Astrocyte of the cerebellum (primary cell): ENCODE results near the gene AGBL4.

Source experiments
- DNase-seq: peaks from one replicate; pipeline ENCODE4 v3.0.0-alpha.2; 2011; ENCODE audit warnings: low read depth
- H3K4me3 ChIP-seq: 2 replicates; pipeline ENCODE4 v1.5.1; 2011; ENCODE audit warnings: mild to moderate bottlenecking, low read depth, low read length, moderate library complexity
- in situ Hi-C: cut with HindIII; loops from 2 replicates; pipeline ENCODE4 v1.10.0; 2017; ENCODE audit warnings: low sequenced_read_pairs
- TF ChIP-seq, protein P1 (sequence below): IDR thresholded peaks from 2 replicates; pipeline ENCODE4 v1.5.1; 2012; ENCODE audit warnings: low read length, low read depth, moderate library complexity, mild to moderate bottlenecking; ENCODE audit errors: missing control alignments

Gene AGBL4

DNA sequence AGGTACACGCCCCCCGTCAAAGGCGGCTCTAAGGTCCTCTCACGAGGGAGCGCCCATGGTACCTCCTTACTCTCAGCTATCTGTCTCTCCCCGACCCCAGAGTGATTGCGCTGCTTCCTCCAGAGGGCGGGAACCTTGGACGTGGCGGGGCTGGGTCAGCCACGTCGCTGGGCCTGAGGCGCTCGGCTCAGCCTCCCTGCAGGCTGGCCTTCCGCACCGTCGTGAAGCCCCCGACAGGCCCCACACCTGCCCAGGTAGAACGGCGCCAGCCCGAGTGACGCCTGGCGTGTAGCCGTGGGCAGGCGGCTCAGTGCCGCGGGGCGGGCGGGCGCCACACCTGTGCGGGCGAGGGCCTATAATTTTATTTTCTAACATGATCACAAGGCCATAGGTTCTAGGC is 1124.9 kb downstream of the AGBL4 start:
- in situ Hi-C loops: no loop called here
- no peak for DNase-seq
- TF ChIP-seq, protein P1, sequence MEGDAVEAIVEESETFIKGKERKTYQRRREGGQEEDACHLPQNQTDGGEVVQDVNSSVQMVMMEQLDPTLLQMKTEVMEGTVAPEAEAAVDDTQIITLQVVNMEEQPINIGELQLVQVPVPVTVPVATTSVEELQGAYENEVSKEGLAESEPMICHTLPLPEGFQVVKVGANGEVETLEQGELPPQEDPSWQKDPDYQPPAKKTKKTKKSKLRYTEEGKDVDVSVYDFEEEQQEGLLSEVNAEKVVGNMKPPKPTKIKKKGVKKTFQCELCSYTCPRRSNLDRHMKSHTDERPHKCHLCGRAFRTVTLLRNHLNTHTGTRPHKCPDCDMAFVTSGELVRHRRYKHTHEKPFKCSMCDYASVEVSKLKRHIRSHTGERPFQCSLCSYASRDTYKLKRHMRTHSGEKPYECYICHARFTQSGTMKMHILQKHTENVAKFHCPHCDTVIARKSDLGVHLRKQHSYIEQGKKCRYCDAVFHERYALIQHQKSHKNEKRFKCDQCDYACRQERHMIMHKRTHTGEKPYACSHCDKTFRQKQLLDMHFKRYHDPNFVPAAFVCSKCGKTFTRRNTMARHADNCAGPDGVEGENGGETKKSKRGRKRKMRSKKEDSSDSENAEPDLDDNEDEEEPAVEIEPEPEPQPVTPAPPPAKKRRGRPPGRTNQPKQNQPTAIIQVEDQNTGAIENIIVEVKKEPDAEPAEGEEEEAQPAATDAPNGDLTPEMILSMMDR: no peak
- H3K4me3 ChIP-seq: no peak overlapping the region

DNA sequence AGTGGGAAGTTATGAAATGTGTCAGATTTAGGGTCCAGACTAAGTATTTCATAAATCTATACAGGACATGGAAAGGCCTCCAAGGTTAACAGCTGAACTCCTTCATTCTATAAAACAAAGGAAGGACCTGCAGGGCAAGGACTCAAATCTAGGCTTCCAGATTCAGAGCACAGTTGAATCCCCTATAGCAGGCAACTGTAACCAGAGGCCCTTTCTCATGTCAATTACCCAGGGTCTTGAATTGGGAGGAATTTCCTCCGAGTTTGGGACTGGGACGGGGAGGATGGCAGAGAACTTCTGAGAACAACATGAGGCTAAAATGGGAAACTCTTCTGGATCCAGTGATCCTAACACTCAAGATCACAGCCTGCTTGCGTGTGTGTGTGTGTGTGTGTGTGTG is 1134.1 kb downstream of the AGBL4 start:
- TF ChIP-seq, protein P1: no peak
- DNase-seq: no peak
- in situ Hi-C loops: no loop called here
- no peak overlapping the region for H3K4me3 ChIP-seq

DNA sequence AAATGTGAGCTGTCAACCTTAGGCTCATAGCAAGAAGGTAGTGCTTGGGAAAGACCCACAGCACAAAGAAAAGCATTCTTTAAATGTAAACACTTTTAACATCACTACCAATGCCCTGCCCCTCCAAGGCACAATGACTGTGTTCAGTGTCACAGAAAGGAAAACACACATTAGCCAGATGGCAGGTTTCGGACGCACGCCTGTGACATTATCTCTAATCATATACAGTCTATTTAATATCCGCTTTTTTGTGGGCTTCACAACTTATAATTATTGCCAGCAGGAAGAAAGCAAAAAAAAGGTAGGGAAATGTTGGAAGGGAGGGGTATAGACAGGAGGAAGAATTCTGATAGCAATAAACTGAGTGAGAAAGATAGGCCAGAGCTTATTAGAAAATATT is 1134.7 kb downstream of the AGBL4 start:
- in situ Hi-C loops: no loop called here
- H3K4me3 ChIP-seq: no peak overlapping the region
- TF ChIP-seq, protein P1: no peak
- no peak for DNase-seq

DNA sequence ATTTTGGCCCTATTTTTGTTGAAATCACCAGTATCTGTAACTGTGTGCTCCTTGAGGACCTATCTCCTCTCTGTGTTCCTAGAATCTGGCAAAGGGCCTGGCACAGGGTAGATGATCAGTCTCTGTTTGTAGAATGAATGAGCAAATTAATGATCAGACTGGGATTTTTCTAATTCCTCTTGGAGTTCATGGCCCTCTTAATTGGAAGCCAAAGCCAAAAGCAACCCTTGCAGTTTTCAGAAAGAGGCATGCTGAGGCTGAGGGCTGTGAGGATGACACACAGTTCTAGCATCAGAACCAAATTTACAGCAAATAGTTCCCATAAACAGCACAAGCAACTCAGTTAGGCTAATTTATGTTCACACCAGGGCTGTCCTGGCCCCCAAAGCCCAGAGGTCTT is 1136.0 kb downstream of the AGBL4 start:
- no peak for DNase-seq
- no peak overlapping the region for H3K4me3 ChIP-seq
- TF ChIP-seq, protein P1: no peak
- in situ Hi-C loops: no loop called here

DNA sequence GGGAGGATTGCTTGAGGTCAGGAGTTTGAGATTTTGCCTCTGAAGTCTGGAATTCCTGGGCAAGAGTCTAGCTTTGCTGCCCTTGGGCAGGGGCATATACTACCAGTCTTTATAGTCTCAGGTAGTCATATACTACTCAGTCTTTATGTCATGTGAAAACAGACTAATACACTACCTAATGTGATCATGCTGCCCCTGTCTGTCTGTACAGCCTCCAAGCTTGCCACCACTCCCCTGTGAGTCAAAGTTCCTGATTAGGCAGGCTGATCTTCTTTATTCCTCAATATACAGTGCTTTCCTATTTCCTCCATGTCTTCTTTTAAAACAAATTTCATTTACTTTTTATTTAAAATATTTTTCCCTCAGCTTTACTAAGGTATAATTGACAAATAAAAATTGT is 1141.7 kb downstream of the AGBL4 start:
- no peak overlapping the region for H3K4me3 ChIP-seq
- TF ChIP-seq, protein P1: no peak
- in situ Hi-C loops: no loop called here
- DNase-seq: no peak

DNA sequence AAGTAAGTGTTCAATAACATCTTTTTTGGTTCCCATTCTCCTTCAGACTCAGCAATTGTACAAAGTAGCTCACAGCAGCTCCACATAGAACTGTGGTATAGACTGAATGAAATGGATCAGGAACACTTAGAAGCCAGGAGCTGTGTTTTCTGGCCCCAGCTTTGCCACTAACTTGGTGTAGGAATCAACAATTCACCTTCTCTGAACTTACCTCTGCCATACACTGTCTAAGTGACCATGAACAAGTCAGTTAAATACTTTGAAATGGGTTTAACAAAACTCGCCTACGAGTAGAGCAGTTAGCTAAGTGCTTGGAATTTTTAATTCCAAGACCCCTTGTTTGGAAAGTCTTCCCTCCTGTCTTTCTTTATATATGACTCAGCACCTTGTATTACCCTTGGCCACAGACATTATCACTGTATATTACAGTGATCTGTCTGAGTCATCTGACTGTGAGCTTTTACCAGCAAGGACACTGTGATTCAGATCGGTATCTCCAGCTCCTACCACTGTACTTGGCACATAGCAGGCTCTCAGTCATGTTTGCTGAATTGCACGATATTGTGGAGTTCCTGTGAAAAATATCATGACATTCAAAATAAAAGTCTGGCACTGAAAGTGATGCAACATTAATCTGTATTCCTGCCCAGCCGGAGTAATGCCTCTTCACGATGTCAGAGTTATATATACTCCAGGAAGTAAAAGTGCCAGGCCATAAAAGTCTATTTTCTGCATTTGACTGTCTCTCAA is 1145.4 kb downstream of the AGBL4 start:
- TF ChIP-seq, protein P1: no peak
- DNase-seq: peak; percentile 56
- in situ Hi-C loops: no loop called here
- no peak overlapping the region for H3K4me3 ChIP-seq
